ENCODE results near the gene DDX42.

The DDX42 gene

DNA sequence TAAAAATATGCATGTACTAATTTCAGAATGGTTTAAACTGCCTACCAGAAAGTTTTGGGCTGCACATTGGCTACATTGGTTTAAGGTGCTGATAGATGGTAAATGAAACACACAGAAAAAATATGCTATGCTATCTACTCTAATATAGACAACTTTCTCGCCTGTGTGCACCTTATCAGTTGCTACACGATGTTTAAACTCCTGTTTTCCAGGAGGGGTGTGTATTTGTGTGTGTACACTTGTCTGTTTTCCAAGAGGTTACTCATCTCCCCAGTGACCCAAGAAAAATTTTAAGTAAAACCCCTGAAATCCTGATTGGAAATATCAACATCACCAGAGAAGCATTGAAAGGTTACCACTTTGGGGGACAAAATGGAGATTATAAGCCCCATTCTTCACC, 31.6 kb downstream of the DDX42 start:
- TF ChIP-seq, protein P1, sequence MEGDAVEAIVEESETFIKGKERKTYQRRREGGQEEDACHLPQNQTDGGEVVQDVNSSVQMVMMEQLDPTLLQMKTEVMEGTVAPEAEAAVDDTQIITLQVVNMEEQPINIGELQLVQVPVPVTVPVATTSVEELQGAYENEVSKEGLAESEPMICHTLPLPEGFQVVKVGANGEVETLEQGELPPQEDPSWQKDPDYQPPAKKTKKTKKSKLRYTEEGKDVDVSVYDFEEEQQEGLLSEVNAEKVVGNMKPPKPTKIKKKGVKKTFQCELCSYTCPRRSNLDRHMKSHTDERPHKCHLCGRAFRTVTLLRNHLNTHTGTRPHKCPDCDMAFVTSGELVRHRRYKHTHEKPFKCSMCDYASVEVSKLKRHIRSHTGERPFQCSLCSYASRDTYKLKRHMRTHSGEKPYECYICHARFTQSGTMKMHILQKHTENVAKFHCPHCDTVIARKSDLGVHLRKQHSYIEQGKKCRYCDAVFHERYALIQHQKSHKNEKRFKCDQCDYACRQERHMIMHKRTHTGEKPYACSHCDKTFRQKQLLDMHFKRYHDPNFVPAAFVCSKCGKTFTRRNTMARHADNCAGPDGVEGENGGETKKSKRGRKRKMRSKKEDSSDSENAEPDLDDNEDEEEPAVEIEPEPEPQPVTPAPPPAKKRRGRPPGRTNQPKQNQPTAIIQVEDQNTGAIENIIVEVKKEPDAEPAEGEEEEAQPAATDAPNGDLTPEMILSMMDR (IDR thresholded peaks at IDR 0.05; ENCODE audit: low read depth, low read length), result no peak
- Histone ChIP-seq H3K9me3 (ENCODE audit: severe bottlenecking) (no peaks in the 10 kb centered on the region), H3K36me3 (peaks cover 97% of the 10 kb centered on the region), H3K27me3 (ENCODE audit: insufficient read depth, low read depth, severe bottlenecking) (no peaks in the 10 kb centered on the region), H3K27ac (no peak overlapping the region), H3K4me3 (ENCODE audit: low read depth, low read length) (no peak overlapping the region)
- no peak for DNase-seq

- TF ChIP-seq, protein P1 (IDR thresholded peaks at IDR 0.05; ENCODE audit: low read depth, low read length), result no peak
- H3K9me3 ChIP-seq (ENCODE audit: severe bottlenecking), result no peaks in the 10 kb centered on the region
- no peak overlapping the region for H3K4me3 ChIP-seq (ENCODE audit: low read depth, low read length)
- no peak overlapping the region for H3K27ac ChIP-seq
- no peaks in the 10 kb centered on the region for H3K27me3 ChIP-seq (ENCODE audit: insufficient read depth, low read depth, severe bottlenecking)
- no peak for DNase-seq
- peaks cover 99% of the 10 kb centered on the region for H3K36me3 ChIP-seq
Measured at GRCh38 chr17:63809970-63810369, 36.0 kb downstream of the DDX42 start.

- no peak overlapping the region for H3K27ac ChIP-seq
- peaks cover 97% of the 10 kb centered on the region for H3K36me3 ChIP-seq
- H3K4me3 ChIP-seq (ENCODE audit: low read depth, low read length), result no peak overlapping the region
- H3K27me3 ChIP-seq (ENCODE audit: insufficient read depth, low read depth, severe bottlenecking), result no peaks in the 10 kb centered on the region
- TF ChIP-seq, protein P1 (IDR thresholded peaks at IDR 0.05; ENCODE audit: low read depth, low read length), result no peak
- no peak for DNase-seq
- no peaks in the 10 kb centered on the region for H3K9me3 ChIP-seq (ENCODE audit: severe bottlenecking)
Measured at GRCh38 chr17:63816123-63816522, 42.2 kb downstream of the DDX42 start.

DNA sequence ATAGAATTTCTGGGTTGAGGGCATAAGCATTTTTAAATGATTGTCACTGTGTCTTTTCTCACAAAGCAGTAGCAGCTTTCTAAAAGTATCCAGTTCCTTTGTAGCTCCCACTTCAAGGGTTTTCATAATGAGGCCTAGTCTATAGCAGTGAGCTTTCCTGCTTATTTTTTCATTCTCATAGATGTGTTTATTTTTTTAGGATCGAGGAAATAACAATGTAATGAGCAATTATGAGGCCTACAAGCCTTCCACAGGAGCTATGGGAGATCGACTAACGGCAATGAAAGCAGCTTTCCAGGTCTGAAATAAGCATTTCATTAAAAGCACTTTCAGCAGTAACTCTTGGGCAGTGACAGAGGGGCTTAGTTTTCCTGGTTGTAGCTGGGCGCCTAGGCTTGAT, 42.7 kb downstream of the DDX42 start:
- H3K27ac ChIP-seq, result no peak overlapping the region
- no peak for DNase-seq
- no peaks in the 10 kb centered on the region for H3K27me3 ChIP-seq (ENCODE audit: insufficient read depth, low read depth, severe bottlenecking)
- peaks cover 97% of the 10 kb centered on the region for H3K36me3 ChIP-seq
- TF ChIP-seq, protein P1 (IDR thresholded peaks at IDR 0.05; ENCODE audit: low read depth, low read length), result no peak
- H3K9me3 ChIP-seq (ENCODE audit: severe bottlenecking), result no peaks in the 10 kb centered on the region
- no peak overlapping the region for H3K4me3 ChIP-seq (ENCODE audit: low read depth, low read length)

- no peak overlapping the region for H3K4me3 ChIP-seq (ENCODE audit: low read depth, low read length)
- no peak for DNase-seq
- no peaks in the 10 kb centered on the region for H3K9me3 ChIP-seq (ENCODE audit: severe bottlenecking)
- H3K27me3 ChIP-seq (ENCODE audit: insufficient read depth, low read depth, severe bottlenecking), result no peaks in the 10 kb centered on the region
- TF ChIP-seq, protein P1 (IDR thresholded peaks at IDR 0.05; ENCODE audit: low read depth, low read length), result no peak
- H3K27ac ChIP-seq, result no peak overlapping the region
- peaks cover 97% of the 10 kb centered on the region for H3K36me3 ChIP-seq
Measured at GRCh38 chr17:63817736-63818385, 43.9 kb downstream of the DDX42 start.

DNA sequence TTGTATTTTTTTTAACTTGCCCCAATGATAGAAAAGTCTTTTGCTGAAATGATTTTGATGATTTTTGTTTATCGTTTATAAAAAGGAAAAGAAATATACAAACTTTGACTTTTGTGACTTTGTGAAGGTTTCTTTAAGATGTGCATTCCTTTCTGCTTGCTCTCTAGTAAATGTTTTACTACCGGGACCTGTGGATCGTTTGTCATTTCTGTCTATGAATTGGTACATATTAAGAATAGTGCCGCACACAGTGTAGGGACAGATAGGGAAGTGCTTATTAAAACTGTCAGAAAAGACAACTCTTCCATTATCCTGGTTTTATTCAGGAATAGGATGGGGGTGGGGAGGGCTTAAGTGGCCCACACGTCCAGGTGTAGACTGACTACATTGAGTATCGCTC, 45.2 kb downstream of the DDX42 start:
- TF ChIP-seq, protein P1 (IDR thresholded peaks at IDR 0.05; ENCODE audit: low read depth, low read length), result no peak
- no peak for DNase-seq
- Histone ChIP-seq H3K9me3 (ENCODE audit: severe bottlenecking) (no peaks in the 10 kb centered on the region), H3K27me3 (ENCODE audit: insufficient read depth, low read depth, severe bottlenecking) (no peaks in the 10 kb centered on the region), H3K36me3 (peaks cover 97% of the 10 kb centered on the region), H3K27ac (no peak overlapping the region), H3K4me3 (ENCODE audit: low read depth, low read length) (no peak overlapping the region)
